RWPE1 (cell line): ENCODE measurements around the gene FLVCR2.
A peak's percentile ranks its signal among the peaks of the same experiment; 100 is the strongest.

Experiments
- CTCF ChIA-PET: fragments of 350-600 bp; sonication (Branson Sonifier 250); formaldehyde crosslinking; extraction: SDS; loops from one replicate; lab custom pipeline; 2021; lab: Yijun Ruan, JAX
- POLR2A ChIA-PET: fragments of 400-600 bp; formaldehyde crosslinking; extraction: SDS; loops from one replicate; lab custom pipeline; 2020; ENCODE audit warnings: antibody characterized with exemption; ENCODE audit not compliant: low non-redundant PET; lab: Yijun Ruan, JAX
- DNase-seq: peaks from one replicate; pipeline ENCODE4 v3.0.0; 2012; ENCODE audit warnings: low spot score
- H3K27ac ChIP-seq: fragments of 450-650 bp; 2 replicates; pipeline ENCODE4 v1.5.1; 2017
- TF ChIP-seq, protein P1 (sequence below): fragments of 450-650 bp; conservative IDR thresholded peaks from 2 replicates; pipeline ENCODE4 v1.5.1; 2017; ENCODE audit warnings: low read depth, mild to moderate bottlenecking

Gene FLVCR2

DNA sequence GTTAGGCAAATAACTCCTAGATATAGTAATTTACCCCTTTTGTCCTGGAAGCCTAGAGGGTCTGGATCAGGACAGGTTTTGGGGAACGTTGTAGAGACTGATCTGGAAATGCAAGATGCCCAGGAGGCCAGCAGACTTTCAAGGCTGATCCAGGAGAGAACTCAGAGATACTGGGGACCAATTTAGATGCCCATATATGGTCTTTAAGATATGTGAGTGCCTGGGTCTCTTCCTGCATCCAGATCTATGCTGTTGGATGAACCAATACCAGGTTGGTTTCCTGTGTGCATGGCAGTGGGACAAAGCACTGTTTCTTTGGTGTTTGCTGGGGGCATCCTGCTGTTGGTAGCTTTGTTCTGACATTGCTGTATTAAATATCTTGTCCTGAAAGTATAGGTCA, 76.8 kb downstream of the FLVCR2 start:
- ChIA-PET POLR2A (no interaction called here), CTCF (interaction anchor here (0.6 to 13.8 kb wide), 7 partner anchors 9 to 451 kb away, joined by 3 to 162 read pairs (median 4); partner anchors contain the start of gene FLVCR2)
- DNase-seq, result no peak
- H3K27ac ChIP-seq, result no peak overlapping the region
- TF ChIP-seq, protein P1, sequence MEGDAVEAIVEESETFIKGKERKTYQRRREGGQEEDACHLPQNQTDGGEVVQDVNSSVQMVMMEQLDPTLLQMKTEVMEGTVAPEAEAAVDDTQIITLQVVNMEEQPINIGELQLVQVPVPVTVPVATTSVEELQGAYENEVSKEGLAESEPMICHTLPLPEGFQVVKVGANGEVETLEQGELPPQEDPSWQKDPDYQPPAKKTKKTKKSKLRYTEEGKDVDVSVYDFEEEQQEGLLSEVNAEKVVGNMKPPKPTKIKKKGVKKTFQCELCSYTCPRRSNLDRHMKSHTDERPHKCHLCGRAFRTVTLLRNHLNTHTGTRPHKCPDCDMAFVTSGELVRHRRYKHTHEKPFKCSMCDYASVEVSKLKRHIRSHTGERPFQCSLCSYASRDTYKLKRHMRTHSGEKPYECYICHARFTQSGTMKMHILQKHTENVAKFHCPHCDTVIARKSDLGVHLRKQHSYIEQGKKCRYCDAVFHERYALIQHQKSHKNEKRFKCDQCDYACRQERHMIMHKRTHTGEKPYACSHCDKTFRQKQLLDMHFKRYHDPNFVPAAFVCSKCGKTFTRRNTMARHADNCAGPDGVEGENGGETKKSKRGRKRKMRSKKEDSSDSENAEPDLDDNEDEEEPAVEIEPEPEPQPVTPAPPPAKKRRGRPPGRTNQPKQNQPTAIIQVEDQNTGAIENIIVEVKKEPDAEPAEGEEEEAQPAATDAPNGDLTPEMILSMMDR, result no peak

DNA sequence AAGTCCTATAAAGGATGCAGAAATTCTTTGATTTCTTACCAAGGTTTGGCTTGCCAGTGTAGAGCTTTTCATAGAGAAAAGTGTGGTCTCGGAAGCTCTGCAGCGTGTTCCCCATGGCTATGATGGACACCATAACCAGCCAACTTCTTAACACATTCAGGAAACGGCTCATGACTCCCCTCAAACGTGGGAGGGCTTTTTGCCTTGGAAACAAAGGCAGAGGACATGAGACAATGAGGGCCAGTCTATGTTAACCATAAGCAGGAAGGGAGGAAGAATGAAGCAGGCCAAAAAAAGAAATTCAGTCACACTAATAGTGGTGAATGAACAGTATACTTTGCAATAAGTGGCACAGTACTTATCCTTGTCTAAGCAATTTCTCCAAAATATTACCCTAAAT, 78.9 kb downstream of the FLVCR2 start:
- TF ChIP-seq, protein P1, result no peak
- DNase-seq, result no peak
- ChIA-PET POLR2A (no interaction called here), CTCF (interaction anchor here (13.8 kb wide), 1 partner anchor 81 kb away, joined by 162 read pairs; the partner anchor contains the start of gene FLVCR2)
- H3K27ac ChIP-seq, result no peak overlapping the region

DNA sequence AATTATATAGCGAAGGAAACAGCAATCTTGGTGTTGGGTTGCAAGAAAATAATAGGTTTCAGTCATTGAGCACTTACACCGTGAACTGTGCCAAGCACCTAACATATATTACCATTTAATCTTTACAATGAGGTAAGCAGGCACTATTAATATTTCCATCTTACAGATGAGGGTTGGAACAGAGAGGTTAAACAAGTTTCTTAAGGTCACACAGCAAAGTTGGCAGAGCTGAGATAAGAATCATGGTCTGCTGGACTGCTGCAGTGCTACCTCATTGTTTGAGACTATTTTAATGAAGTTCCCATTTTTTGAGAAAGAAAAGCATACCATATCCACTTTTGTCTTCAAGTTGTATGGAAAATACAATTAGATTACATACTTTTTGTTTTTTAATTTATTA, 80.5 kb downstream of the FLVCR2 start:
- CTCF ChIA-PET, result no interaction called here
- no peak overlapping the region for H3K27ac ChIP-seq
- TF ChIP-seq, protein P1, result no peak
- no peak for DNase-seq
- POLR2A ChIA-PET, result no interaction called here

DNA sequence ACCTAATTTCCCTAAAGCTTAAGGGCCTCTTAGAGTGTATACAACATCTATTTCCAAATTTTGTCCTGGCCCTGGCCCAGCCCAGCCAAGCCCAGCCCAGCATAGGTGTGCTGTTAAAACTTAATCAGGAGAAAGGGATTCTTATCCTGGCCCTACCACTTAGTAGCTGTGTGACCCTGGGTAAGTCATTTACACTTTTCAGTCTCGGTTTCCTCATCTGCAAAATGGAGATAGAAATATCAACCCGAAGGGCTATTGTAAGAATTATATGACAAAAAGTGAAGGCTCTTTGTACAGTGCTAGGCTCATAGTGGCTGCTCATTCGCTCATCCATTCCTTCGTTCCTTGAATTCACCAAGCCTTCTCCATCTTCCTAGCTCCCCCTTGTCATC, 81.8 kb downstream of the FLVCR2 start:
- no peak for DNase-seq
- TF ChIP-seq, protein P1, result no peak
- ChIA-PET POLR2A (no interaction called here), CTCF (interaction anchor here (0.7 to 1.6 kb wide), 4 partner anchors 83 to 322 kb away, joined by 3 to 6 read pairs (median 5); no protein-coding TSS in a partner anchor)
- peak overlapping the region; percentile 97 for H3K27ac ChIP-seq

DNA sequence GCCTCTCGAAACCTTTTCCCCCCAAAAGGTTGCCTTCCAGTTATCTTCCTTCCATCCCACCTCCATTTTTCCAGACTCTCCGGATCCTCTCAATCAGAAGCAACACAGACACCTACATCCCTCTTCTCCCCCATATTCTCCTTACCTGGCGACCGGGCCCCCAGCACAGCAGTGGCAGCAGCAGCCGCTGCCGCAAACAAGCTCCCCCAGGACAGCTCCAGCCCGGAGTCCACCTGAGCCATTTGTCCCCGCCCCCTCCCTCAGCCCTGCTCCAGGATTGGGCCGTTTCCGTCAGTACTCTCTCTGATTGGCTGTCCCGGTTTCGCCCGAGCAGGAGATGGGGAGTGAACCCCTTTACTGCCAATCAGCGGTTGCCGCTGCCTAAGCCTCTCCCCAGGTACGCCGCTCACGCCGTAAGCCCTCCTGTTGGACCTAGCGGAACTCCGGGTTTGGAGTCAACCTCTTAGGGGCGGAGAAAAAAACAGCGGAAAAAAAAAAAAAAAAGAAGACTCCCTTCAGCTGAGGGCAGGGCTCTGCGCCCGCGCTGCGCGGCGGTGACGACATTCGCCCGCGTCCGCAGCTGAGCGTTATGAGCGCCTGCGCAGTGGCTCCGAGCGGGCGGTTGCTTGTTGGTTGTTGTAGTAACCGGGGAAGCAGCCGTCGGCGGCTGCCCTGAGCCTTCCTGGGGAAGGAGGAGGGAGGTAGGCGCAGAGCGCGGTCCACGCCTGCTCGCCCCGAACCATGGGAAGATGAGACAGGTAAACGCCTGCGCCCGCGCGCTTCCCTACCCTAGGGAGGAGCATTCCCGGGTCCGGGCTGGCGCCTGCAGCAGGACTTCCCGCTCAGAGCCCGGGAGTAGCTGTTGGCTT, 82.4 kb downstream of the FLVCR2 start, which contains the start of the genes ERG28 and TTLL5:
Gene ERG28, minus strand, starts transcription at position 247 of the 869 bp plus-strand sequence. CDS start 3,374 bp downstream, outside the sequence.
Gene TTLL5, plus strand, starts transcription at position 617 of the 869 bp plus-strand sequence. CDS start 1,904 bp downstream, outside the sequence.
- peak within 1 kb of the TSS; percentile 97 for H3K27ac ChIP-seq
- TF ChIP-seq, protein P1, result no peak
- peak; percentile 100 for DNase-seq
- ChIA-PET CTCF (interaction anchor here (0.6 to 1.6 kb wide), 8 partner anchors 81 to 1339 kb away, joined by 3 to 6 read pairs (median 4); no protein-coding TSS in a partner anchor), POLR2A (interaction anchor here (0.6 kb wide), 1 partner anchor 1700 kb away, joined by 3 read pairs; no protein-coding TSS in a partner anchor)

DNA sequence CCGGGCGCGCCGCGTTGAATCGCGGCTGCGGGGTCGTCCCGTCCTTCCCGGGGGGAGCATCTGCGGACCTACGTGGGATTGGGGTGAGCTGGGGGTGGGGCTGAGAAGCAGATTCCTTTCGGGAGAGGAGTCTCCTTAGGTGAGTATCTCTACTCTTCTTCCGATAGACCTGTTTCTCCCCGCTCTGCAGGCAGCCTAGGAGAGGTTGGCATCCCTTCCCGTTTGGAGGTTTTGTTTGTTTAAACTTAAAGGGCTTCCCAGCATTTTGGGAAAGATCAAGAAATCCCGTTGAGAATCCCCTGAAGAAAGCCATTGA, 83.0 kb downstream of the FLVCR2 start:
- ChIA-PET CTCF (interaction anchor here (0.6 to 1.6 kb wide), 5 partner anchors 81 to 1338 kb away, joined by 3 to 6 read pairs (median 3); no protein-coding TSS in a partner anchor), POLR2A (interaction anchor here (0.6 kb wide), 1 partner anchor 1701 kb away, joined by 3 read pairs; no protein-coding TSS in a partner anchor)
- H3K27ac ChIP-seq, result peak overlapping the region; percentile 97

More for the DNA sequence above, 83.0 kb downstream of the FLVCR2 start:
- no peak for DNase-seq
- TF ChIP-seq, protein P1, result no peak
